Osteoblast (primary cell): Measurements from ENCODE around the gene BEGAIN. TPM values are rescaled to one million over a fixed set of nuclear protein-coding genes. Genes with fewer than 3 reads are reported as not detected.

Source experiments
- DNase-seq: peaks from one replicate; pipeline ENCODE4 v3.0.0; 2011; ENCODE audit warnings: low spot score, mixed read lengths; ENCODE audit not compliant: insufficient read length; ENCODE audit errors: missing footprints
- H2AFZ ChIP-seq: 2 replicates; pipeline ENCODE4 v1.6.0; 2011; ENCODE audit warnings: mild to moderate bottlenecking, low read length
- H3K27ac ChIP-seq: 2 replicates; pipeline ENCODE4 v1.5.1; 2011; ENCODE audit warnings: mild to moderate bottlenecking, low read depth, low read length, moderate library complexity
- H3K27me3 ChIP-seq: 2 replicates; pipeline ENCODE4 v1.6.0; 2012; ENCODE audit warnings: mild to moderate bottlenecking, control low read depth, inconsistent platforms, low read length, moderate library complexity; ENCODE audit not compliant: insufficient read depth
- H3K36me3 ChIP-seq: 2 replicates; pipeline ENCODE4 v1.5.1; 2011; ENCODE audit warnings: mild to moderate bottlenecking, low read length, control low read depth, moderate library complexity; ENCODE audit not compliant: insufficient read depth
- H3K4me1 ChIP-seq: 2 replicates; pipeline ENCODE4 v1.5.1; 2011; ENCODE audit warnings: mild to moderate bottlenecking, low read length, control low read depth, moderate library complexity; ENCODE audit not compliant: insufficient read depth
- H3K4me2 ChIP-seq: 2 replicates; pipeline ENCODE4 v1.6.0; 2011; ENCODE audit warnings: mild to moderate bottlenecking, low read length; ENCODE audit not compliant: insufficient read depth
- H3K4me3 ChIP-seq: fragments of 200-600 bp; sonication (generic); 3 replicates; pipeline ENCODE4 v1.5.1; 2012; ENCODE audit warnings: mild to moderate bottlenecking, low read length, inconsistent platforms; ENCODE audit not compliant: insufficient read depth
- H3K79me2 ChIP-seq: 2 replicates; pipeline ENCODE4 v1.6.0; 2012; ENCODE audit warnings: mild to moderate bottlenecking, low read length, control low read depth, inconsistent platforms; ENCODE audit not compliant: insufficient read depth
- H3K9me3 ChIP-seq: 2 replicates; pipeline ENCODE4 v1.5.1; 2011; ENCODE audit warnings: low read depth, low read length, control low read depth
- H4K20me1 ChIP-seq: 2 replicates; pipeline ENCODE4 v1.6.0; 2012; ENCODE audit warnings: mild to moderate bottlenecking, low read length, control low read depth; ENCODE audit not compliant: insufficient read depth
- total RNA-seq: library from RNA; depleted of rRNA; stranded (reverse); fragments of >200 nt; gene quantifications from 2 replicates; pipeline ENCODE4 v1.2.3, GENCODE V29; 2012
- TF ChIP-seq, protein P1 (sequence below): IDR thresholded peaks from 2 replicates; pipeline ENCODE4 v1.5.1; 2011; ENCODE audit warnings: mild to moderate bottlenecking, low read depth, low read length, moderate library complexity; ENCODE audit errors: extremely low read depth

The BEGAIN gene
- total RNA-seq, 1 donor: 1.1 TPM

DNA sequence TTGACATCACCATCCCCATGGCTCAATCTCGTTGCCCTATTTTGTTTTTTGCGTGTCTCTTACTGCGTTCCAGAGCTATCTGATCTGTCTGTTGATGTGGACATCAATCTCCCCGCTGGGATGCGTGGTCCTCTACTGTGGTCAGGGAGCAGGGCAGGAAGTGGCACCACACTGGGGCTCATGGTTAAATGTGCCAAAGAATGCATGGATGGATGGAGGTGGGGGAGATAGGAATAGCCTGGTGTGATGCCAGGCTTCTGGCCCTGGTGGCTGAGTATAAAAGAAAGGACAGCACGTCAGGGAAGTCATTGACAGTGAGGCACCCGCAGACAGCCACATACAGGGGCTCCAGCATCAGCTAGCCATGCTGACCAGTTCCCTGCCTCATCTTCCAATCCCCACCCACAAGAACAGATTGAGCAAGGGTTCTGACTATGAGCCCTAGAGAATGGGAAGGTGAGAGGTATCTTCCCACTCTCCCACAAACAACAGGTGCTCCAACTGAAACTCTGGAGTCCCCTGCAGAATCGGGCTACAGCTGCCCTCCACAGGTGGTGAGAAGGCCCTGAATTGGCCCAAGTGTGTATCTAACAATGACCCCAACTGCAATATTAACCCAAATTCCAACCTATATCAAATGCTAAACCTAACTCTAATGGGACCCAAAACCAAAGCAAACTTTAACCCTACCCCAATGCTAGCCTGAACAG lies 2.7 kb upstream of the BEGAIN start:
- no peak overlapping the region for H3K27ac ChIP-seq
- no peaks in the 10 kb centered on the region for H4K20me1 ChIP-seq
- H3K36me3 ChIP-seq: no peaks in the 10 kb centered on the region
- no peaks in the 10 kb centered on the region for H3K79me2 ChIP-seq
- TF ChIP-seq, protein P1, sequence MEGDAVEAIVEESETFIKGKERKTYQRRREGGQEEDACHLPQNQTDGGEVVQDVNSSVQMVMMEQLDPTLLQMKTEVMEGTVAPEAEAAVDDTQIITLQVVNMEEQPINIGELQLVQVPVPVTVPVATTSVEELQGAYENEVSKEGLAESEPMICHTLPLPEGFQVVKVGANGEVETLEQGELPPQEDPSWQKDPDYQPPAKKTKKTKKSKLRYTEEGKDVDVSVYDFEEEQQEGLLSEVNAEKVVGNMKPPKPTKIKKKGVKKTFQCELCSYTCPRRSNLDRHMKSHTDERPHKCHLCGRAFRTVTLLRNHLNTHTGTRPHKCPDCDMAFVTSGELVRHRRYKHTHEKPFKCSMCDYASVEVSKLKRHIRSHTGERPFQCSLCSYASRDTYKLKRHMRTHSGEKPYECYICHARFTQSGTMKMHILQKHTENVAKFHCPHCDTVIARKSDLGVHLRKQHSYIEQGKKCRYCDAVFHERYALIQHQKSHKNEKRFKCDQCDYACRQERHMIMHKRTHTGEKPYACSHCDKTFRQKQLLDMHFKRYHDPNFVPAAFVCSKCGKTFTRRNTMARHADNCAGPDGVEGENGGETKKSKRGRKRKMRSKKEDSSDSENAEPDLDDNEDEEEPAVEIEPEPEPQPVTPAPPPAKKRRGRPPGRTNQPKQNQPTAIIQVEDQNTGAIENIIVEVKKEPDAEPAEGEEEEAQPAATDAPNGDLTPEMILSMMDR: no peak
- no peaks in the 10 kb centered on the region for H3K9me3 ChIP-seq
- no peak overlapping the region for H3K4me2 ChIP-seq
- H3K4me3 ChIP-seq: no peak overlapping the region
- no peaks in the 10 kb centered on the region for H3K4me1 ChIP-seq
- no peak overlapping the region for H2AFZ ChIP-seq
- peak; percentile 81 for DNase-seq
- H3K27me3 ChIP-seq: peaks cover 35% of the 10 kb centered on the region

DNA sequence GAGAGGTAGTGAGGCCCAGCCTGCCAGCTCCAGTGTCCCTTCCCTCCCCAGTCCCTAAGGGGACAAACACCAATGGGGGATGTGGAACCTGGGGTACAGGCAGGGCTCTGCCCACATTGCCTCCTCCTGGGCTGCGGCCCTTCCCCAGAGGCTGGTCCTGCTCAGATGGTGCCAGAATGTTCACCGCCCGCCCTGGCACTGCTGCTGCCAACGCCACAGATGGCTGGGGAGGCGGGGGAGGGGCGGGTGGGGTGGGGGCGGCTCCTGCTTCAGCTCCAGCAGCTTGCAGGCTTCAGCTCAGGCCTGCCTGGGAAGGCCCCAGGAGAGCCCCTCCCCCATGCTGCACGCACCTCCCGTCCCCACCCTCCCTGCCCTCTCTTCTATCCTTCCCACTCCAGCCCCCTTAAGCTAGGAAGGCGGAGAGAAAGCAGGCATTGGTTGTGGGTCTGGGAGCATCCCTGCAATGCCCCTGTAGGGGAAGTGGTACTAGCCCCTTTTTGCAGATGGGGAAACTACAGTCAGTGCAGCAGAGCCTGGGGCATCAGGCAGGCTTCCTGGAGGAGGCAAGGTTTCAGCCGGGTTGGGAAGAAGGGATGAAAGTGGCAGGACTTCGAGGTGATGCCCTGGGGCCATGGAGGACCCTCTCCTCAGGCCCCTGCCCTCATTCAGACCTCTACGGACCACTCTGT lies 2.0 kb upstream of the BEGAIN start:
- H3K4me3 ChIP-seq: no peak overlapping the region
- no peaks in the 10 kb centered on the region for H4K20me1 ChIP-seq
- no peaks in the 10 kb centered on the region for H3K4me1 ChIP-seq

DNA sequence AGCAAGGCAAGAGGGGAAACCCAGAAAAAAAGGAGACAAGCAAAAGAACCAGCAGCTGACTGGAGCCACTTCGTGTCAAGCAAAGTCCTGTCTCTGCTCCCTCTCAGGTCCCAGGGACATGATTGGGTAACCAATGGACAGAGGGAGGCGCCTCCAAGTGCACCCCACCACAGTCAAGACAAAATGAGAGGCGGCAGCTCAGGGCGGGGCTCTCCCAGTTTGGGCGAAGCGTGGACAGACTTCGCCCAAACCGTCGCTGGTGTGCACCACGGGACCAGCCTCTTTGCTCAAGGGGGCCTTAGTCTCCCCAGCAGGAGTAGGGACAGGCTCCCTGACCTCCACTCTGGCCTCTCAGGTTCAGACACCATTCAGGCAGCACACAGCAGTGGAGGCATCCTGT lies 1.5 kb upstream of the BEGAIN start:
- Histone ChIP-seq H2AFZ (no peak overlapping the region), H3K79me2 (no peaks in the 10 kb centered on the region), H3K4me3 (no peak overlapping the region), H3K27me3 (peaks cover 31% of the 10 kb centered on the region), H3K27ac (no peak overlapping the region), H3K4me1 (no peaks in the 10 kb centered on the region), H3K9me3 (no peaks in the 10 kb centered on the region), H3K36me3 (no peaks in the 10 kb centered on the region), H3K4me2 (no peak overlapping the region), H4K20me1 (no peaks in the 10 kb centered on the region)
- peak; percentile 83 for DNase-seq
- TF ChIP-seq, protein P1: no peak

More for the DNA sequence above, 2.0 kb upstream of the BEGAIN start:
- no peaks in the 10 kb centered on the region for H3K79me2 ChIP-seq
- TF ChIP-seq, protein P1: no peak
- H2AFZ ChIP-seq: no peak overlapping the region
- no peak overlapping the region for H3K27ac ChIP-seq
- peaks cover 31% of the 10 kb centered on the region for H3K27me3 ChIP-seq
- H3K4me2 ChIP-seq: no peak overlapping the region
- H3K36me3 ChIP-seq: no peaks in the 10 kb centered on the region
- peak; percentile 90 for DNase-seq
- H3K9me3 ChIP-seq: no peaks in the 10 kb centered on the region

DNA sequence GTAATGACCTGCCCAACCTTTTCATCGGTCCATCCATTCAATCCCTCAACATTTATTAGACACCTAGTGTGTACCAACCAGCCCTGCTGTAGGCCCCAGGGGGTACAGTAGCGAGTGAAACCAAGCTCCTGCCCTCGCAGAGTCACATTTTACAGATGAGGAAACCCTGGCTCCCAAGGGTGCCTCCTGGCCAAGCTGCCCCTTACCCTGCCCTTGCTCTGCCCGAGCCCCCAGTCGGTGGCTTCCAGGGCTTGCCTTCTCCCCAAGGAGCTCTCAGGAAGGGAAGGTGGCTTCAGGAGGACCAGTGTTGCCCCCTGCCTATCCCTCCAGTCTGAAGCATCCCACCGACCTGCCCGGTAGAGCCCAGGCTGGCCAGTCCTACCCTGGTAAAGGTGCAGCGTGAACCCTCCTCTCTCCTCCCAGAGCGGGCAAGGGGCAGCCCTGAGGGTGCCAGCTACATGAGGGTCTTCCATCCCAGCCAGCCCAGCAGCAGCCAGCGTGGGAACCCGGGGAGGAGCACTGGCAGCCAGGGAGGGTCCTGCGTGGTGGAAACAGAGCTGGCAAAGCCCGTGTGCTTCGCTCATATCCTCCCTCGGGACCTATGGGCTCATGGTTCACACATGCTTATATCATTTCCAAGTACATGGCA lies 670 bp upstream of the BEGAIN start:
- no peaks in the 10 kb centered on the region for H3K4me1 ChIP-seq
- DNase-seq: peak; percentile 96
- no peak overlapping the region for H3K4me3 ChIP-seq
- H3K36me3 ChIP-seq: no peaks in the 10 kb centered on the region
- TF ChIP-seq, protein P1: no peak
- no peak overlapping the region for H3K4me2 ChIP-seq
- no peaks in the 10 kb centered on the region for H4K20me1 ChIP-seq
- no peak overlapping the region for H3K27ac ChIP-seq
- H3K9me3 ChIP-seq: no peaks in the 10 kb centered on the region
- H3K27me3 ChIP-seq: peaks cover 31% of the 10 kb centered on the region
- no peak overlapping the region for H2AFZ ChIP-seq
- no peaks in the 10 kb centered on the region for H3K79me2 ChIP-seq
